ENCODE results near the gene SLC7A1.

- TF ChIP-seq GATA3 (IDR thresholded peaks at IDR 0.05; ENCODE audit: low read depth, low read length): no peak
- TF ChIP-seq GATA2 (IDR thresholded peaks at IDR 0.05; ENCODE audit: low read depth, low read length): no peak
Observed at GRCh38 chr13:29507356-29507755, 88.1 kb downstream of the SLC7A1 start.

Data from SH-SY5Y (cell line).